NCI-H2227 (cell line): ENCODE results near the gene PDIA5.
A peak's percentile ranks its signal among the peaks of the same experiment; 100 is the strongest.

Experiments
- DNase-seq: peaks from one replicate; lab custom pipeline; 2025; ENCODE audit not compliant: unreplicated experiment; lab: John Stamatoyannopoulos, UW

Gene PDIA5

GRCh38 chr3:123070510-123070909, 3.7 kb downstream of the PDIA5 start:
- no peak for DNase-seq

GRCh38 chr3:123071146-123071545, 4.3 kb downstream of the PDIA5 start:
- peak; percentile 16 for DNase-seq

DNA sequence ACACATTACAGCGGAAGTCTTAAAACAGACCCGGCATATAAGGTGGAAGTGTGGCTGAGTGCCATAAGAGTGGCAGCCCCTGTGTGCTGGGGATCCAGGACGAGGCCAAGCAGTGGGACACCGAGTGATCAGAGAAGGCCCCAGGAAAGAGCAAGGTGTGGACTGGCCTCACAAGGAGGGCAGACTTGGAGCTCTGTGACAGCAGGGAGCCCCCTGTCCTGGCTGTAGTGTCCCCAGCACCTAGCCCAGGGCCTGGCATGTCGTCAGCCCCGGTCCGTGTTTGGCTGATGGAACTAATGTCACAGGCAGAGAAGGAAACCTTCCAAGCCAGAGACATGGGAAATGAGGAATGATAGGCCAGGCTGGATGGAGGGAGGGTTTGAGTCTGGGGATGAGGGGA, 4.8 kb downstream of the PDIA5 start:
- no peak for DNase-seq

DNA sequence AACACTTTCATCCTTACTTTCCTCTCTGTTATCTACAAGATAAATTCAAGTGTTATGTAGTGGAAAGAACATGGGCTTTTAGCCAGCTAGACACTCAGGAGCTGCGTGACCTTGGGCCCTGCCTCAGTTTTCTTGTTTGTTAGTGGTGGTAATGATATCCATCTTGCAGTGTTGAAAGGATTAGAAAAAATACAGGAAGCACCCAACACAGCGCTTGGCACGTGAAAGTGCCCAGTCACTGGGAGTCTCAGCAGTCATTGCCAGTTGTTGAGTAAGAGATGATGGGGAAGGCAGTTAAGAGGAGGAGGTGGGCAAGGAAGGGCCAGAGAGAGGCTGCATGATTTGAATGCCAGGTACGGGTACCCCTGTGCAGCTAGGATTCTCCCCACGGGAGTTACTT, 5.3 kb downstream of the PDIA5 start:
- no peak for DNase-seq

DNA sequence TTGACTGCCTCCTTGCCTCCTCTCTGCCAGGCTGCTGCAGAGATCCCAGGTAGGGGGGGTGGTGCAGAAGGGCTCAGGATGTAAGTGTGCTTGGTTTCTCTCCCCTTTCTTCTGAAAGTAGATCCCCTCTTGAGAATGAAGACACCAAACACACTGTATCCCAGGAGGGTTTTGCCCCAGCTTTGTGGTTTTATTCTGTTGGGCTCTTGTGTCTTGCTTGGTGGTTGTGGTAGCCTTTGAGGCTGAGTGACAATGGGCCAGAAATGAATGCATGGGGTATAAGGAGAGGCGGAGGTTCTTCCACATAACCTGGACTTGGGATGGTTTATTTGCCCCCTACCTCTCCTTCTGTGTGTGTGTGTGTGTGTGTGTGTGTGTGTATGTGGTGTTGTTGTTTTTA, 5.7 kb downstream of the PDIA5 start:
- no peak for DNase-seq

- DNase-seq, result no peak
Observed at GRCh38 chr3:123075359-123075758, 8.5 kb downstream of the PDIA5 start.

DNA sequence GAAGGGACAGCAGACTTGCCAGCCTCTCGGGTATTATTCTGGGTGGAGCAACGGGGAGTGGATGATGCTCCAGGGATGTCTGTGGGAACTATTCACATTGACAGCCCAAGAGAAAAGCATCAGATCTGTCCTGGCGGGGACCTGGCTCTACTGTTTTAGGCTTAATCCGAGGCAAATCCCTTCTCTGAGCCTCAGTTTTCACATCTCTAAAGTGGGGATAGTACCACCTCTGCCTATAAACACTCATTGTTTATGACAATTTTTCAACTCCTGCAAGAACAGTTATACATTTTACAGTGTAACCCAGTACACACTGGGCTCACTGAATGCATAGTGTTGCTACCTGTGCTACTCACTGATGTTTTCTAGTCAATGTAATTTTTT, 9.3 kb downstream of the PDIA5 start:
- no peak for DNase-seq

GRCh38 chr3:123076496-123077418, 9.9 kb downstream of the PDIA5 start:
- no peak for DNase-seq

GRCh38 chr3:123078101-123078500, 11.3 kb downstream of the PDIA5 start:
- DNase-seq, result no peak

- no peak for DNase-seq
Observed at GRCh38 chr3:123080864-123081562, 14.2 kb downstream of the PDIA5 start.

DNA sequence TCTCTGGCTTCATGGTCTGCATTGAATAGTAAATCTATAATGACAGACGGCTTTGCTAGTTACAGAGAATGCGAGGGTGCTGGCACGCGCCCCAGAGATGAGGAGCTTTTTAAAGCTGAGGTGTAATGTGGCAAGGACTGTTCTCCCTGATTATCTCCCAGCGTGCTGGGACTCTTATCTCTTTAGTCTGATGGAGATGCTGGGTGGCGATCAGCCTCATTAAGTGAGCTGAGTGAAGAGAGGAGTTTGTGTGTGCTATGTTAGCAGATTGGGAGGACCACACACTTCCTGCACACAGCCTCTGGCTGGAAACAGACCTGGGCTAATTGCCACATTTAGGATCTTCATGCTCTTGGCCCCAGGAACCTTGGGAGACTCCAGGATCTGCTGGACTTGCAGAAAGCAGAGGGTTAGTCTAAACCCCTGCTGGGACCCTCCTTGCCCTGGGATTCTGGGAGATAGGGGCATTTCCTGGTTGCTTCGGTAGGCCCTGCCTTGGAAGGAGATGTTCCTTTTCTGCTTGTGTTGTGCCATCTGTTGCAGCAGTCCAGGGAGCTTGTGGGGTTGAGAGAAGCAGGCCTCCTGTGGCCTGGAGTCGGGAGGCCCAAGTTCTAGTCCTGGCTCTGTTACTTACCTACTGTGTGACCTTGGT, 15.0 kb downstream of the PDIA5 start:
- DNase-seq, result no peak

- DNase-seq, result no peak
Observed at GRCh38 chr3:123082370-123083065, 15.7 kb downstream of the PDIA5 start.

DNA sequence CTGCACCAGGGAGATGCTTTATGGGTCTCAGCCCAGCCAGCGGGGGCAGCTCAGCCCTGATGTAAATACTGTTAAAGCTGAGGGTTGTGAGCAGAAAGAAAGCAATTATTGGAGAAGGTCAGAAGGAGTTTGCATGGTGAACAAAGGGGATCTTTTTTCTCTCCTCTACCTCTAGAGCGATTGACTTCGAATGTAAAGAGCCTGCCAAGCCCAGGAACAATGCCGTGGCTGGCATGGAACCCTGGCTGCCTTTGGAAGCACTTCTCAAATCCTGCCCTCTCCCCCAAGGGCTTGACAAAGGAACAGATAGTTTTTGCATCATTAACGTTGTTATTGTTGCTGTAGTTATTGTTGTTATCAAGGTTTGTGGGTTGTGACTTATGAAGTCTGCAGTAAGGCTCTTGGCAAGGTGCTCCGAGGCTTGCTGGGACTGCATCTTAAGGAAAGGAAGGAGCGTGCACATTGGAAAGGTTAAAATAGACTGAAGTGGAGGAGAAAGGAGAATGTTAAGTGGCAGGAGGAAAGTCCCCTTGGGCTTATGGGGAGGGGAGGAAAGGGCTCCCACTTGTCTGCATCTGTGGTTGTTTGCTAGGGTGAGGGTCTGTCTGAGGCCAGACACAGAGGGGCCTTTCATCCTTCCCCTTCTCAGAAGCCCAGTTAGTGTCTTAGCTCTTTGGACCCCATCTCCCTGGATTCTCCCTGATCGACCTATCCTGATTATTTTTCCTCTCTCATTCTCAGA, 16.7 kb downstream of the PDIA5 start:
- peak; percentile 22 for DNase-seq

DNA sequence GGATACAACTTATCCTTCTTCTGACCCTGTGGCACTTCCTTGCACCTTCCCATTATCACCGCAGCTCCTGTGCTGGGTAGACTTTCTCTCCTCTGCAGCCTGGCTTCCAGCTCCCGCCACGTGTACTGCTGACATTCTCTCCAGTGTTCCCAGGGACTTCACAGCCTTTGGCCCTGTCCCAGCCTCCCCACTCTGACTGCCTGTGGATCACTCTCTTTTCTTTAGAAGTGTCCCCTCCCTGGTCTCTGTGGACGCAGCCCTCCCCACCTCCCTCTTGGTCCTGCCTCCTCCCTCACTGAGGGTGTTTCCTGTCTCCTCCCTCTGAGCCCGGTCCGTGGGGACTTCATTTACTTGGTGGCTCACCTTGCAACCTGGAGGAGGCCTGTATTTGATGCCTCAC, 17.4 kb downstream of the PDIA5 start:
- DNase-seq, result no peak

DNA sequence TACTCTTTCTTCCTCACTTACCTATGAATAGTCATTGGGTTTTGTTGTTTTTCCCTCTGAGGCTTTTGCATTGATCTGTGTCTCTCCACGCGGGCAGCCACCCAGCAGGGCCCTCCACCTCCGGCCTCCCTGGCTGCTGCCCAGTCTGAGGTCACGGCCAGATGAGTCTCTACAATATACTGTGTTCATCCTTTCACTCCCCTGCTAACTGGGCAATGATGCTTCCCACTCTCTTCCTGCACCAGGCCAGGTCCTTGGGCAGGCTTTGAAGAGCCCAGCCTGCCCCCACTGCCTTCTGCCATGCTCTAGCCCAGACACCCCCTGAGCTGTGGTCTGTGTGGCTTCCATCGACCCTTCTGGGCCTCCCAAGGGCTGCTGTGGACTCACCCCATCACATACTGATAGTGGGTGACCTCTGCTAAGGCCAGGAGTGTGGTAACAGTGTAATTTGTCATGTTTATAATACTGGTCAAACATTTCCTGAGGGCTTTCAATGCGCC, 18.0 kb downstream of the PDIA5 start:
- DNase-seq, result no peak

GRCh38 chr3:123085293-123085931, 18.6 kb downstream of the PDIA5 start:
- peak; percentile 3 for DNase-seq

DNA sequence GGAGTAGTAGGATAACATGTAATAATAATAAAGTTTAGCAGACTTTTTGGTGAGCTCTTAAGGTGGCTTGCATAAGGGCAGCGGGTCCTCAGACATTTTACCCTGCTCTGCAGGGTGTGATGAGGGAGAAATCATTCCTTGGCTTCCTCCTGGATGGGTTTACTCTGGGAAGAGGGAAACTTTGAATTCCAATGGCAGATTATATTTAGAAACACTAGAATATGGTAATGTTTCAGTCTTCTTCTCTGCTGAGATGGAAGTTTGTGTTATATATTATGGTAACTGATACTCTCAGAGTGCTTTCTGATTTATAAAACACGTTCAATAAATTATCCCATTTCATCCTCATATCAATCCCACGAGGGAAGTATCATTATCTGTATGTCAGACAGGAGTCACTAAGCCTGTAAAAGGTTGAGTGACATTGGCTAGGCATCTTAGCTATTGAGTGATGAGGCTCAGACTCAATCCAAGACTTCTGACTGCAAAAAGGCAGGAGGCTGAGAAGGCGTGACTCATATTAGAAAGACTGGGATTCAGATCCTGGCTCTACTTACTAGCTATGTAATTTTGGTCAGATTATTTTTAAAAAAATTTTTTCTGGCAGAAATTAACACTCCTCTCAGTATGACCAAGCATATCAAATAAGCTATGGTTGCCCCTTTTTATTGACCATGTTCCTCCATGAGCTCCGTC, 19.3 kb downstream of the PDIA5 start:
- no peak for DNase-seq

- DNase-seq, result no peak
Observed at GRCh38 chr3:123088387-123088786, 21.6 kb downstream of the PDIA5 start.

GRCh38 chr3:123089611-123090331, 22.9 kb downstream of the PDIA5 start:
- no peak for DNase-seq
